ENCODE results near the gene RAB40C.

Gene RAB40C

DNA sequence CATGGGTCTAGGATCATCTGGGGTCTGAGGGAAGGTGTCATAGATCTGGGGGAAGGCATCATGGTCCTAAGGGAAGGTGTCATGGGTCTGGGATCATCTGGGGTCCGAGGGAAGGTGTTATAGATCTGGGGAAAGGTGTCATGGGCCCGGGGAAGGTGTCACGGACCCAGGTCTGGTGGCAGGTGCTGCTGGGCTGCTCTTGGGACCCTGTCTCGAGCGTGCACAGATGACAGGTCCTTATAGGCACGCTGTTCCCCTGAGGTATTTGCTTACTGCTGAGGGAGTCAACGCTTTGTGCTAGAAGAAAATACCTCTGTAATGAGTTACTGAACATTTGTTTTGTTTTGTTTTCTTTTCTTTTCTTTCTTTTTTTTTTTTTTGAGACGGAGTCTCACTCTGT lies 1.4 kb downstream of the RAB40C start:
- TF ChIP-seq POLR2AphosphoS5 (IDR thresholded peaks at IDR 0.05; ENCODE audit: low read depth, low read length) (no peak), SIN3A (IDR thresholded peaks at IDR 0.05; ENCODE audit: borderline replicate concordance, insufficient read depth, low read length) (no peak), FOXP2 (optimal IDR thresholded peaks at IDR 0.05; ENCODE audit: borderline replicate concordance, extremely low read depth, extremely low read length, insufficient read depth) (no peak)

DNA sequence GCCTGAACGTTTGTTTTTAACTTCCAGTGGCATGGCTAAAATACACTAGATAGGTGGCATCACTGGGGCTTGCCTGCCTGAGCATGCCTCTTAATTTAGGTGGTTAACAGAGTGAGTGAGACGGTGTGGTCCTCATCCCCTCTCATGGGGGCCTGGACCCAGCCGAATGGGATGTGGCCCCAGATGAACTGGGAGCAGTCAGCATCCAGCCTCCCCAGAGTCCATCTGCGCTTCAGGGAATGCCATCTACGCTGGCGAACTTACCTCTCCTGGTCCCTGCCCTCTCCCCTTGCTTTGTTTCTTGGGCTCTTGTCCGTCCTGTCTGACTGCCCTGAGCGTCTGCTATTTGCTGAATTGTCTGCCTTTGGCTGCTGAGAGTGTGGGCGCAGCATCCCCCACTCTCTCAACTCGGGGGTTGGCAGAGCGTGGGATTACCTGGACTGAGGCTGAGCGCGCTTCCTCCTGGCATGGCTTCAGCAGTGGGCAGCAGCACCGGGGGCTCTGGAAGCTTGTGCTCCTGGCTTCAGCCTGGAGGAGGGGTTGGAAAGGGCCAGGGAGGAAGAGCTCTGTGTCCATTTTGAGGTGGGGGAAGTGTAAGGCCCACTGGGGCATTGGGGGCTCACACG lies 2.1 kb downstream of the RAB40C start:
- TF ChIP-seq SIN3A (IDR thresholded peaks at IDR 0.05; ENCODE audit: borderline replicate concordance, insufficient read depth, low read length) (no peak), FOXP2 (optimal IDR thresholded peaks at IDR 0.05; ENCODE audit: borderline replicate concordance, extremely low read depth, extremely low read length, insufficient read depth) (no peak), TAF1 (IDR thresholded peaks at IDR 0.05; ENCODE audit: borderline replicate concordance, insufficient read depth, low read length) (no peak), POLR2AphosphoS5 (IDR thresholded peaks at IDR 0.05; ENCODE audit: low read depth, low read length) (no peak)
- TF ChIP-seq, protein P1, sequence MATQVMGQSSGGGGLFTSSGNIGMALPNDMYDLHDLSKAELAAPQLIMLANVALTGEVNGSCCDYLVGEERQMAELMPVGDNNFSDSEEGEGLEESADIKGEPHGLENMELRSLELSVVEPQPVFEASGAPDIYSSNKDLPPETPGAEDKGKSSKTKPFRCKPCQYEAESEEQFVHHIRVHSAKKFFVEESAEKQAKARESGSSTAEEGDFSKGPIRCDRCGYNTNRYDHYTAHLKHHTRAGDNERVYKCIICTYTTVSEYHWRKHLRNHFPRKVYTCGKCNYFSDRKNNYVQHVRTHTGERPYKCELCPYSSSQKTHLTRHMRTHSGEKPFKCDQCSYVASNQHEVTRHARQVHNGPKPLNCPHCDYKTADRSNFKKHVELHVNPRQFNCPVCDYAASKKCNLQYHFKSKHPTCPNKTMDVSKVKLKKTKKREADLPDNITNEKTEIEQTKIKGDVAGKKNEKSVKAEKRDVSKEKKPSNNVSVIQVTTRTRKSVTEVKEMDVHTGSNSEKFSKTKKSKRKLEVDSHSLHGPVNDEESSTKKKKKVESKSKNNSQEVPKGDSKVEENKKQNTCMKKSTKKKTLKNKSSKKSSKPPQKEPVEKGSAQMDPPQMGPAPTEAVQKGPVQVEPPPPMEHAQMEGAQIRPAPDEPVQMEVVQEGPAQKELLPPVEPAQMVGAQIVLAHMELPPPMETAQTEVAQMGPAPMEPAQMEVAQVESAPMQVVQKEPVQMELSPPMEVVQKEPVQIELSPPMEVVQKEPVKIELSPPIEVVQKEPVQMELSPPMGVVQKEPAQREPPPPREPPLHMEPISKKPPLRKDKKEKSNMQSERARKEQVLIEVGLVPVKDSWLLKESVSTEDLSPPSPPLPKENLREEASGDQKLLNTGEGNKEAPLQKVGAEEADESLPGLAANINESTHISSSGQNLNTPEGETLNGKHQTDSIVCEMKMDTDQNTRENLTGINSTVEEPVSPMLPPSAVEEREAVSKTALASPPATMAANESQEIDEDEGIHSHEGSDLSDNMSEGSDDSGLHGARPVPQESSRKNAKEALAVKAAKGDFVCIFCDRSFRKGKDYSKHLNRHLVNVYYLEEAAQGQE (IDR thresholded peaks at IDR 0.05; ENCODE audit: insufficient read depth in 1 of 2, low read depth in 2 of 2, low read length in 2 of 2): no peak

DNA sequence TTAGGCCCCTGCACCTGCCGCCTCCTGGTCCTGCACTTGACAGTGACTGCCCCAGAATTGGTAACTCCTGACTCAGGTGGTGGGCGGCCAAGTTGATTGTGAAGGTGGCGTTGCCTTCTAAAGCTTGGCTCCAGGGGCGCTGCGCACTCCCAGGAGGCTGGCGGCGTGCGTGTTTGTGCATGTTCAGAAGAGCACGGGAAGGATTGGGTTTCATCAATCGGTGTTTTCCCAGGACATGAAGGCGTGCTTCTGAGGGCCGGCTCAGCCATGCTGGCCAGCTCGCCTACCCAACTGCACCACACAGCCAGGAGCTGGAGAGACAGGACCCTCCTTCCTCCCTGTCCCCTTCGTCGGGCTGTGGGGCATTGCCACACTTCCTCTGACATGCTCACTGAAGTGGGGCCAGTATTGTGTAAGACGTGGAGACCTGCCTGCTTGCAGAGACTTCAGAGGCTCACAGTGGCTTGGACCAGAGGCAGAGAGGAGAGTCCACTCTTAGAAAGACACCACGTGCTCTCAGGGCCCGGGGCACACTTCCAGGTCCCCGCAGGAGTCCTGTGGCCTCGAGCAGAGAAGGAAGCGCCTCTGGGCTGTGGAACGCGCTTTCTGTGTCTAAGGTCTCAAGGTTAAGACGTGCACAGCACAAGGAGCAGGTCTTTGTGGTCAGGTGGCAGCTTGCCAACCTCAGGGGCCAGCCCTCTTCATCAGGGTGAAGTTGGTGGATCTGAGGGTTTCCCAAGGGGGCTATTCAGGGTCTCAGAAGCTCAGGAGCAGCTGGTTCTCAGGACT lies 2.8 kb downstream of the RAB40C start:
- TF ChIP-seq FOXP2 (optimal IDR thresholded peaks at IDR 0.05; ENCODE audit: borderline replicate concordance, extremely low read depth, extremely low read length, insufficient read depth) (no peak), POLR2AphosphoS5 (IDR thresholded peaks at IDR 0.05; ENCODE audit: low read depth, low read length) (no peak), SIN3A (IDR thresholded peaks at IDR 0.05; ENCODE audit: borderline replicate concordance, insufficient read depth, low read length) (no peak)
- TF ChIP-seq, protein P1 (IDR thresholded peaks at IDR 0.05; ENCODE audit: insufficient read depth in 1 of 2, low read depth in 2 of 2, low read length in 2 of 2): no peak

DNA sequence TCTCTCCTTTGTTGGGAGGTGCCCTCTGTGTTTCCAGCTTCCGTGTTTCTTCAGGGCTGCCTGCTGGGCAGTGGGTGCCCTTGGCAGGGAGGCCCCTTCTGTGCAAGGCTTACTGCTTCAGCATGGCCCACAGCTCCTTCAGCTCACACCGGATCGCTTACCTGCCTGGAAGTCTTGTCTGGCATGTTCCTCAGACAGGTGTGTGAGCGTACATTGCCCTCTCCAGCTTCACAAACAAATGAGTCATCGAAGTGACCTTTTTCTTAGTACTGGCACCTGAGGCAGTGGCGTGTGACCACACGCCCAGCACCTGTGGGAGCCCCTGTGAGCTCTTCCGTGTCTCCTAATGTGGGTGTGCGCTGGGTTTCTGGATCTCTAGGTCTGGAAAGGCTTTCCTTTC lies 3.5 kb downstream of the RAB40C start:
- TF ChIP-seq FOXP2 (optimal IDR thresholded peaks at IDR 0.05; ENCODE audit: borderline replicate concordance, extremely low read depth, extremely low read length, insufficient read depth) (no peak), SIN3A (IDR thresholded peaks at IDR 0.05; ENCODE audit: borderline replicate concordance, insufficient read depth, low read length) (no peak), TAF1 (IDR thresholded peaks at IDR 0.05; ENCODE audit: borderline replicate concordance, insufficient read depth, low read length) (no peak), POLR2AphosphoS5 (IDR thresholded peaks at IDR 0.05; ENCODE audit: low read depth, low read length) (no peak)
- TF ChIP-seq, protein P1 (IDR thresholded peaks at IDR 0.05; ENCODE audit: insufficient read depth in 1 of 2, low read depth in 2 of 2, low read length in 2 of 2): no peak

DNA sequence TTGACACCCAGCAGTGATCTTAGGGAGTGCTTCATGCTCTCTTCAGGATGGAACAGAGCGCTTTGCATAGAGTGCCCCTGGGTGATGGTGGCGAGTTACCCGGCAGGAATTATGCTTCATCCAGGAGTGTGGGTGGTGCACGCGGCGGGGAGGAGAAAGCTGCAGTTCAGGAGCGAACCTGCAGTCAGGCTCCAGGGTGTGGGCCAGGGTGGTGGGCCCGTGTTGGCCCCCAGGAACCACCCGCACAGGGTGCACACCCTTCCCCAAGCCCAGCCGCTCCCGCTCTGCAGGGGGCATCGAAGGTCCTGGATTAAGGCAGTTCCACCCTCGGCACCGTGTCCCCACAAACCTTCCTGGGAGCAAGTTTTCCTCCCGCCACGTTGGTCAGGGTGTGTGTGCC lies 3.9 kb downstream of the RAB40C start:
- TF ChIP-seq, protein P1 (IDR thresholded peaks at IDR 0.05; ENCODE audit: insufficient read depth in 1 of 2, low read depth in 2 of 2, low read length in 2 of 2): no peak
- TF ChIP-seq FOXP2 (optimal IDR thresholded peaks at IDR 0.05; ENCODE audit: borderline replicate concordance, extremely low read depth, extremely low read length, insufficient read depth) (no peak), POLR2AphosphoS5 (IDR thresholded peaks at IDR 0.05; ENCODE audit: low read depth, low read length) (no peak), SIN3A (IDR thresholded peaks at IDR 0.05; ENCODE audit: borderline replicate concordance, insufficient read depth, low read length) (no peak), TAF1 (IDR thresholded peaks at IDR 0.05; ENCODE audit: borderline replicate concordance, insufficient read depth, low read length) (no peak)
